Brain pericyte (primary cell): ENCODE data around the gene FDX1.

Source experiments
- DNase-seq: peaks from one replicate; pipeline ENCODE4 v3.0.0-alpha.2; 2012; ENCODE audit warnings: low read depth, low spot score

Gene FDX1

GRCh38 chr11:110467556-110467955, 37.8 kb downstream of the FDX1 start:
- no peak for DNase-seq

GRCh38 chr11:110468121-110468520, 38.4 kb downstream of the FDX1 start:
- no peak for DNase-seq

GRCh38 chr11:110469127-110469526, 39.4 kb downstream of the FDX1 start:
- no peak for DNase-seq

DNA sequence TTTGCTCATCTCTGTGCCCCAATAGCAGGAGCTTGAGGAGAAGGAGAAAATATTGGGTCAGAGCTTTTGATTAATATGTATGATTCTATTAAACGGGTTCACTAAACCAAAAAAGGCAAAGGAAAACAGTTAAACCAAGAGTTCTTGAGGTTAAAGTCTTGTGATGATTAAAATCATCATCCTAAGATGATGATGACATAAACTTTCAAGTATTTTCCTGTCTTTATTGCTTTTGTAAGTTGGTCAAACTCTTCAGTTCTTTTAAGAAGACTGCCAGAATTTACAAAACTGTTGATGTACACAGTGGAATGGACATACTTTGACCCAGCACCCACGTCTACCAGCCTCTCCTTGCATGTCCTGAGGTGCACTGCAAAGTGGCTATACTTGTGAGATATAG, 41.0 kb downstream of the FDX1 start:
- no peak for DNase-seq

- DNase-seq = no peak
Observed at GRCh38 chr11:110471371-110471770, 41.6 kb downstream of the FDX1 start.

GRCh38 chr11:110472858-110473257, 43.1 kb downstream of the FDX1 start:
- DNase-seq = no peak

DNA sequence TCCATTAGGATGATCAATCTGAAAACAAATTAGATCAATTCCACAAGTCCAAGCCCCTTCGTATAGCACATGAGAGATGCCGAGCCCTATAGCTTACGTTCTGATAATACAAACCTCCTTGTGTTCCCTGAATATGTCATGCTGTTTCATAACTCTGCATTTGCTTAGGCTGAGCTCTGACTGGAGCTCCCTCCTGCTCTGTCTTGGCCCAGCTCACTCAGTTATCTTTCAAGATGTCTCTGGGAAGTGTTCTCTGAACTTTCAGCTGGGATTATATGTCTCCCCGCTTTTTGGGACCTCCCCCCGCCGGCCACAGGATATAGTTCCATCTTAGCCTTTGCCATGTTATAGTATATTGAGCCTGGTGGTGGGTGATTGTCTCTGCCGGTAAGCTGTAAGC, 44.0 kb downstream of the FDX1 start:
- DNase-seq = no peak

DNA sequence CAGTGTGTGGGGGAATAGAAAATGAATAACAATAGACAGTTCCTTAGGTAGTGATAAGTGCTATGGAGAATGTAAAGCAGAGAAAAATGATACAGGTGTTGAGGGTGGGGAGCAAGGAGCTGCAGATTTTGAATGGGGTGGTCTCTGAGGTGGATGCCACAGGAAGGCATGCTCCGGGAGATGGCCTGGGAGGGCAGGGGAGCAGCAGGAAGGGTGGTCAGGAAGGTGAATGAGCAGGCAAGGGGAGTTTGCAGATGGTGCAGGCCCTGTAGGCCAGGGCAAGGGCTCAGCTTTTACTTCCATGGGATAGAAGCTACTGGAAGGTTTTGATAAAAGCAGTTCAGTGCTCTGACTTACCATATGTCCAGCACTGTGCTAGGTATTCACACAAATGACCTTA, 44.8 kb downstream of the FDX1 start:
- DNase-seq = no peak

- DNase-seq = no peak
Observed at GRCh38 chr11:110475671-110476070, 45.9 kb downstream of the FDX1 start.

DNA sequence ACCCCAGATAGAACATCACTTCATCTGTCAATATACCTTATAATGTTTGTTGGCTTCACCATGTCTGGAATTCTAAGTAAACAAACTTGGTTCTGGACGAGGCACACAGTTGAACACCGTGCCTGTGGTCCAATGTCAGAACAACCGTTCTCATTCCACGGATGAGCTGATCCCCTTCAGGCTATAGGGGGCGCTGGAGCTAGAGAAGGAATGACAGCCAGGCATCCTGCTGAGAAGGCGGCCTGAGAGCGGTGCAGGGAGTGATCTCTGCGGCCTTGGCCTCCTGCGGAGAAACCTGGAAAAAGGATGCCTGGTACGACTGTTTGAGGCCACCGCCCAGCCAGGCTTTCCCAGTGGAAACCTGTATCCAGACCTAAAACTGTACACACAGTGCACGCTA, 48.7 kb downstream of the FDX1 start:
- no peak for DNase-seq

DNA sequence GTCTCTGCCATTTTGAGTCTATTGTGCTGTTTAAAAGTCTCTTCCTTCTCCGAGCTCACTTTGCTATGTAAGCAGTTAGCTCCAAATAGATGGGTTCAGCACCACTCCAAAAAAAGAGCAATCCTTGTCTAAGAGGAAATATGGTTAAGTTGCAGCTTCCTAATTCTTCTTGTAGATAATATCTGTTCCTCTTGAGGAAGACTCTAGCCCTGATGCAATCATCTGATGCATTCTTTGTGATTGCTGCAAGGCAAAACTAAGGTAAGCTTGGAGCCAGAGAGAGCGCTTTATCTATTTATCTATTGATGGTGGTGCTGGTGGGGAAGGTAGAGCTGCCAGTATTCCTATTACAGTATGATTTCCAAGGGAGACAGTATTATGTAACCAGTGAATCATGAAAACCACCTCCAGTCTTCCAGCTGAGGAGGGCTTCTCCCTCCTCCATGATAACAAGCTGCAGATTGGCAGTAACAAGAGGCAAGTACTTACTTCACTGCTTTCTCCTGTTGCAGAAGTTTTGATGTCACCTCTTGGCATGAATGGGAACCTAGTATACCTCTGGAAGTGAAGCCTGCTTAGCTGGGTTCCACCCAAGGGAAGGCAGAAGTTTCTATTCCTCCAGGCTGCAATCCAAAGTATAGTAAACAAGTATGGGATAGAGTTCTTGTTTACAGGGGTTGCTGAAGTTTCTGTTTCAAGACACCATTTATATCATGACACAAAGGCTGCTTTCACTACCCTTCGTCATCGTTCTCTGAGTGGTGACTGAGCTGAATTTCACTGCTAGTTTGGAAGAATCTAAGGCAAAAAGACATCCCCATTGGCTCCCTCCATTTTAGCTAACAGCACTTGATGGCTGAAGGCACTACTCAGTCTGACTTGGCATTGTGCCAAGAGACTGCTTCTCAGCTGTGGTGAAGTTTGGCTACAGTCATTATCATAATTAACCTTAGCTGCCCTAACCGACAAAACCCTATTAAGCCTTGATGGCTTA, 49.7 kb downstream of the FDX1 start:
- no peak for DNase-seq

DNA sequence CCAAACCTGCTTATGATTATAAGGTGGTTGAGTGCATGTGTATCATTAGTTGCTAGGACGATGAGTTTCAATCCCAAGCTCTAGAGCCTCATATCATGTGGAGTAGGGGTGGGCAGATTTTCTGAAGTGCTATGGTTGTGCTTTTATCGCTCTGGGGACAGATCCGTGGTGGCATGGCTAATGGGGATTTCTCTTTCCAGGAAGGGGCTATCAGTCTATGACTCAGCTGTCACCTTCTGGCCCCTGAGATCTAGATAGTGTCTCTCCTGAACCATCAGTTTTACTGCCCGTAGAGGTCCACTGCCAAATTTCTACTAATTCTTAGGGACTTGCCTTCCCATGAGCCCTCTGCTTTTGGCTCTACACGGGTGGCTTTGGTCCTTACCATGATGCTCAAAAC, 51.8 kb downstream of the FDX1 start:
- DNase-seq = no peak

GRCh38 chr11:110486156-110486555, 56.4 kb downstream of the FDX1 start:
- no peak for DNase-seq

DNA sequence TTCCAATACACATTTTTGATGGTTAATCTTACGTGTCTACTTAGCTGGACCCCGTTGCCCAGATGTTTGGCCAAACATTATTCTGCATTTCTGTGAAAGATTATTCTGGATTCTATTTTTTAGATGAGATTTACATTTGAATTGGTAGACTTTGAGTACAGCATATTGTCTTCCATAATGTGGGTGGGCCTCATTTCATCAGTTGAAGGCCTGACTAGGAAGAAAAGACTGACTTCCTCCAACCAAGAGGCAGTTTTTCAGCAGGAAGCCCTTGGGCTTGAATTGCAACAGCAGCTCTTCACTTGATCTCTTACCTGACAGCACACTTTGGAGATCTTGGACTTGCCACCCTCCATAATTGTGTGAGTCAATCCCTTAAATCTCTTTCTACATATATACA, 58.7 kb downstream of the FDX1 start:
- DNase-seq = no peak

DNA sequence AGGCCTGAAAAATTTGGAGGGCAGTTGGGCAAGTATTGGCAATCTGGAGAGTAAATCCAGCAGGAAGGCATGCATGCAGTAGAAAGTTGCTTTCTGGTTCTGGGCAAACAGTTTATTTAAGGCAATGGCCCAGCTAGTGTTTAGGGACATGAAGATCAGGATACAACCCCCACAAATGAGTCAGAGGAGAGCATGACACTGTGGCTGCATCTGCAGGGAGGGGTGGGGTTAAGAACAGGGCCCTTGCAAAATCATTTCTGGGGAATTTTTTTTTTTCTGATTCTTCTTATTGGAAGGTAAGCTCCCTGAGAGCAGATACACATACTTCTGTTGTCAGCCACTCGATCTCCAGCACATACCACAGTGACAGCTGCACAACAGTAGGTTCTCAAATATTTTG, 61.1 kb downstream of the FDX1 start:
- DNase-seq = no peak

DNA sequence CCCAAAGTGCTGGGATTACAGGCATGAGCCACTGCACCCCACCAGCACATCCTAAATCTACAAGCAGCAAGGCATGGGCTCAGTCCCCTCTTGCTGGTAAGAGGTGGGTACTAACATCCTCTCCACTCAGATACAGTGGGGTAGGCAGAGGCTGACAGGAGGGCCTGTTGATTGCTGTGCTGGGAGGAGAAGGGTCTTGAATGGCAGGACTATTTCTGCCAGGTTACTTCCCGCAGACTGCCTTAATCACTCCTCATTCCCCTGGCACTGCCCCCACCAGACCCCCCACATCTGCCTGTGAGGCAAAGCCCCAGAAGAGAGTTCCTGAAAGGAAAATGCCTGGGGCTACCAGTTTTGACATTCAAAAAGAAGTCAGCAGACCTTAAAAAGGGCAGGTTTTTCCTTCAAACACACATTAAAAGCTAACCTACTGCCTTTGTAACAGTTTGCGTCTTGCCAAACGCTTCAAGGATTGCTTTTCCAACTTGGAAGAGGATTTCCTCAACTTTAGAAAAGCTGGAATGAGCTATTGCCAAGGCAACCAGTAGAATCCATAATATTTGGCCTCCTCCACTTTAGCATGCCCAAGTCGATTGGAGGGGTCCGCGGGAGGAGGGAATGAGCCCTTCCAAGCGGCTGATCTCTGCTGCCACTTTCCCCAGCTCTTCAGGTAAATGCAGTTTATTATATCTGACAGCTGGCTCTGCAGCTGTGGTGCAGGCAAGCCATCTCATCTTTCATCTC, 62.0 kb downstream of the FDX1 start:
- DNase-seq = no peak

GRCh38 chr11:110492321-110492685, 62.6 kb downstream of the FDX1 start:
- DNase-seq = no peak

GRCh38 chr11:110493346-110493745, 63.6 kb downstream of the FDX1 start:
- no peak for DNase-seq

GRCh38 chr11:110497231-110497978, 67.7 kb downstream of the FDX1 start:
- DNase-seq = no peak

- DNase-seq = no peak
Observed at GRCh38 chr11:110501428-110501827, 71.7 kb downstream of the FDX1 start.

- DNase-seq = no peak
Observed at GRCh38 chr11:110505528-110506284, 76.0 kb downstream of the FDX1 start.
